Measurements from ENCODE around the gene INSIG1.

Gene INSIG1

GRCh38 chr7:155278921-155279320, 18.8 kb upstream of the INSIG1 start (continued):
- no peak for TF ChIP-seq TSHZ2 (CRISPR knock-in tag; IDR thresholded peaks at IDR 0.05)
- TF ChIP-seq ZFP30 (CRISPR knock-in tag; IDR thresholded peaks at IDR 0.05): no peak
- no peak for TF ChIP-seq POU6F1 (CRISPR knock-in tag; IDR thresholded peaks at IDR 0.05; ENCODE audit: borderline replicate concordance, low read depth)

GRCh38 chr7:155279787-155280445, 17.8 kb upstream of the INSIG1 start:
- no peak for TF ChIP-seq TCF4 (CRISPR knock-in tag; IDR thresholded peaks at IDR 0.05; ENCODE audit: borderline replicate concordance)
- no peak for TF ChIP-seq ARNTL (CRISPR knock-in tag; IDR thresholded peaks at IDR 0.05; ENCODE audit: borderline replicate concordance, low read depth)
- TF ChIP-seq CSDC2 (CRISPR knock-in tag; IDR thresholded peaks at IDR 0.05): no peak
- TF ChIP-seq ISL1 (CRISPR knock-in tag; IDR thresholded peaks at IDR 0.05): no peak
- no peak for TF ChIP-seq POU6F1 (CRISPR knock-in tag; IDR thresholded peaks at IDR 0.05; ENCODE audit: borderline replicate concordance, low read depth)
- TF ChIP-seq ZC3H10 (CRISPR knock-in tag; IDR thresholded peaks at IDR 0.05): no peak
- TF ChIP-seq PPARA (CRISPR knock-in tag; IDR thresholded peaks at IDR 0.05; ENCODE audit: borderline replicate concordance): no peak
- no peak for TF ChIP-seq ZNF70 (CRISPR knock-in tag; IDR thresholded peaks at IDR 0.05)
- no peak for TF ChIP-seq ZFP30 (CRISPR knock-in tag; IDR thresholded peaks at IDR 0.05)
- no peak for TF ChIP-seq GLIS3 (CRISPR knock-in tag; IDR thresholded peaks at IDR 0.05)
- TF ChIP-seq CSRNP3 (CRISPR knock-in tag; IDR thresholded peaks at IDR 0.05): no peak
- TF ChIP-seq RARB (CRISPR knock-in tag; IDR thresholded peaks at IDR 0.05): no peak
- no peak for TF ChIP-seq ZNF565 (CRISPR knock-in tag; conservative IDR thresholded peaks at IDR 0.05; ENCODE audit: low read depth)
- no peak for TF ChIP-seq BACH2 (CRISPR knock-in tag; IDR thresholded peaks at IDR 0.05; ENCODE audit: borderline replicate concordance)
- TF ChIP-seq TOX (CRISPR knock-in tag; IDR thresholded peaks at IDR 0.05; ENCODE audit: borderline replicate concordance): no peak
- ATAC-seq: no peak

- TF ChIP-seq ZNF8 (CRISPR knock-in tag; IDR thresholded peaks at IDR 0.05) (no peak), ZFP30 (CRISPR knock-in tag; IDR thresholded peaks at IDR 0.05) (no peak), ESRRG (CRISPR knock-in tag; IDR thresholded peaks at IDR 0.05) (no peak), CREB5 (CRISPR knock-in tag; IDR thresholded peaks at IDR 0.05; ENCODE audit: low read depth) (no peak), PATZ1 (CRISPR knock-in tag; IDR thresholded peaks at IDR 0.05; ENCODE audit: borderline replicate concordance) (no peak), POU6F1 (CRISPR knock-in tag; IDR thresholded peaks at IDR 0.05; ENCODE audit: borderline replicate concordance, low read depth) (no peak), BACH2 (CRISPR knock-in tag; IDR thresholded peaks at IDR 0.05; ENCODE audit: borderline replicate concordance) (no peak)
- ATAC-seq: no peak
Measured at GRCh38 chr7:155280446-155281397, 17.0 kb upstream of the INSIG1 start.

Data from SK-N-SH treated with all-trans-retinoic acid at 6 μM for 48 hours (cell line).